Fibroblast of skin of left biceps (primary cell): Measurements from ENCODE around the gene RGS19.

ENCODE experiments used
- DNase-seq, 2 experiments: peaks; one replicate each; pipeline ENCODE4 v3.0.0-alpha.2; 2013; ENCODE audit warnings: low read depth in 2 of 2

Gene RGS19

DNA sequence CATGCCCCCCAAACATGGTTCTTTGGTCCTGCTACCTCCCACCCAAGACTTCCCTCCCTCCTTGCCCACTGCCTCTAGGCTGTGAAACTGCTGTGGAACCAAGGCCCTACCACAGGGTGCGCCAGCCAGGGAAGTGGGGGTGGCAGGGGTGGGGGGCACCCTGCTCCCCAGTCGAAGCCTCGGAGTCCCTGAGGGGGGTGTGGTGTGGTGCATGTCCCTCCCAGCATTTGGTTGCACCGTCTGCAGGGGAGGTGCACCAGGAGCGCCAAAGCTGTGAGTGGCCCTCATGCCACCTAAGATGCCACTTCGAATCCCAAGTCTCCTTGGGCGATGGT is 1.8 kb downstream of the RGS19 start:
- no peak for DNase-seq

GRCh38 chr20:64077094-64077493 is 2.2 kb downstream of the RGS19 start:
- DNase-seq, result no peak

- DNase-seq, result no peak
These were observed 3.0 kb downstream of the RGS19 start for GRCh38 chr20:64076061-64076997.

- no peak for DNase-seq
These were observed 3.8 kb downstream of the RGS19 start for GRCh38 chr20:64075556-64075955.

GRCh38 chr20:64074963-64075362 is 4.4 kb downstream of the RGS19 start:
- no peak for DNase-seq

- no peak for DNase-seq
These were observed 5.0 kb downstream of the RGS19 start for GRCh38 chr20:64074184-64074789.

DNA sequence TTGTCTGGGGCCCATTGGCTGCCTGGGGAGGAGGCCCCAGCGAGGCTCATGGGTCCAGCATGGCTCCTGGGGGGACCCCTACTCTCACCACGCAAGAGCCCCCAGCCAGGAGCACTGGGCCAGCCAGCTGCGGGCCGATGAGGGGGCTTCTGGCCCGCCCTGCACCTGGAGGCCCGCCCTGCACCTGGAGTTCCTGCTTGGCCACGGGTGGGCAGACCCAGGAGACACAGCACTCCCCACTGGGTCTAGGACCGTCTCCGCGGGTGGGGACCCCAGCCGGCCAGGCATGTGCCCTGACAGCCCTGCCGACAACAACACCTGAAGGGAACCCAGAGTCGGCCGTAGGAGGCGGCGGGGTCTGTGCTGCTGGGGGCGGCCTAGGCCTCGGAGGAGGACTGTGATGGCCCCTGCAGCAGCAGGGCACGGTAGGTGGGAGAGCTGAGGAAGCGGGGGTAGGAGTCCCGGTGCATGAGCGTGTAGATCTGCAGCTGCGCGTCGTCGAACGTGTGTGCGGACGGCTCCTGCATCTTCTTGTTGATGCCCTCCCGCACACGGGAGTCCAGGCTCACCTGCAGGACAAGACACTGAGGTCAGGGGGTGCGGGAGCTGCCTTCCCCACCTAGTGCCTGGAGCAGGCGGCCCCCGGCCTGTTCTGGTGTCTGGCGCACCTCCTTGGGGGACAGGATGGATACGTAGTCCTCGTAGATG is 5.7 kb downstream of the RGS19 start:
- DNase-seq, result no peak

DNA sequence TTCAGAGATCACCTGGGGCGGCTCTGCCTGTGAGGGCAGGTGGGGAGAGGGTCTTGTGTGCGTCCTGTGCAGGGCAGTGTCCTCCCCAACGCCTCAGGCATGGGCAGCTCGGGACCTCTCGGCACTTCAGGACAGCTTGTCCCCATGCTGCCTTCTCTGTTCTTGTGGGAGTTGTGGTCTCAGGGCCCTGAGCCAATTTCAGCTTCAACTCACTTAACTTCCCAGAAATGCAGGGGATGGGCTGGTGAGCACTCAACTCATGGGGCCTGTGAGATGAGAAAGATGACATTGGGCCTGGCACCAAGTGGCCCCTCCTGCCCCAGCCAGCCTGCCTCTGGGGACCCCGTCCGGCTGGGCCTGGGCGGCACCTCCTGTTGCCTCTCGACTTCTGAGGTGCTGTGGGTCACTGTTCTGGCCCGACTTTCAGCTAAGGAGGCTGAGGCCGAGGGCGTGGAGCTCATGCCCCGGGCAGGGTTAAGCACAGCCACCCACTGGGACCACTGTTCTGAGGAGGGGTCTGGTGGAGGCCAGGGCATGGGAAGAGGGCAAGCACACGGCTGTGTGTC is 6.7 kb downstream of the RGS19 start:
- DNase-seq, result no peak

- DNase-seq, result no peak
These were observed 7.7 kb downstream of the RGS19 start for GRCh38 chr20:64071341-64072332.

DNA sequence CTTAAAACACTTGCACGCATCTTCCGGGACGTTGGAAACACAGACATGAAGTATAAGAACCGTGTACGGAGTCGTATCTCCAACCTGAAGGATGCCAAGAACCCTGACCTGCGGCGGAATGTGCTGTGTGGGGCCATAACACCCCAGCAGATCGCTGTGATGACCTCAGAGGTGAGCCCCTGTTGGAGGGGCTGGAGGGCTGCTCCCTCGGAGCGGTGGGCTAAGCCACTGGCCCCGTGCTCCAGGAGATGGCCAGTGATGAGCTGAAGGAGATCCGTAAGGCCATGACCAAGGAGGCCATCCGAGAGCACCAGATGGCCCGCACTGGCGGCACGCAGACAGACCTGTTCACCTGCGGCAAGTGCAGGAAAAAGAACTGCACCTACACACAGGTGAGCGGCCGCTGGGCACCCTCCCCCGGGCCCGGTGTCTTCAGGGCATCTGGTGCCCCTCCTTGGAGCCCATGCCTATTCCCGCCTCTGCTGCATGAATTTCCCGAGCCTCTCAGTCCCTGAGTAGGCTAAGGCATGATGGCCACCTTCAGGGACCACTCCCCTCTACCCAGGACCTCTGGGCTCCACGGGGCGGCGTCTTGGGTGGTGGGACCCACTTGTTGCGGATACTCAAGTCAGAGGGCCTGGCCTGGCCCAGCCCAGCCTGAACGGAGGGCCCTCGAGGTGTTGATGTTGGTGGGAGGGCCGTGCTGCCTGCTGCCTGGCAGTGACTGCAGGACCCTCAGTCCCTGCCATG is 8.9 kb downstream of the RGS19 start:
- no peak for DNase-seq

- no peak for DNase-seq
These were observed 9.6 kb downstream of the RGS19 start for GRCh38 chr20:64069614-64070243.

DNA sequence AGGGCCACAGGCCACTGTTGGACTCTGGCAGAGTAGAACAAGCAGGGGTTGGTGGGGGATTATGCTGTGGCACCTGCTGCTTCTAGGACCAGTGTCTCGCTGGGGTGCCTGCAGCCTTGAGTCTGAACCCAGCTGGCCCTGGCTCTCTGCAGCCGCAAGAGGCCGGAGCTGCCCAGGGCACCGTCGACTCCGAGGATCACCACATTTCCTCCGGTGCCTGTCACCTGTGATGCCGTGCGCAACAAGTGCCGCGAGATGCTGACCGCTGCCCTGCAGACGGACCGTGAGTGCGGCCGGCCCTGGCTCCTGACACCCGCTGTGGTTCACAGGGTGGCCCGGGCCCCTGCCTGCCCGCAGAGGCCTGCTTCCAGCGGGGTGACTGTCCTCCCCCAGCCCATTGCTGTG is 10.1 kb downstream of the RGS19 start:
- no peak for DNase-seq

GRCh38 chr20:64068386-64069208 is 10.7 kb downstream of the RGS19 start:
- DNase-seq, result no peak

- no peak for DNase-seq
These were observed 11.5 kb downstream of the RGS19 start for GRCh38 chr20:64067733-64068307.

GRCh38 chr20:64067005-64067632 is 12.2 kb downstream of the RGS19 start:
- DNase-seq, result no peak

- no peak for DNase-seq
These were observed 13.4 kb downstream of the RGS19 start for GRCh38 chr20:64065974-64066343.

GRCh38 chr20:64065062-64065973 is 14.0 kb downstream of the RGS19 start:
- no peak for DNase-seq
